GM10266 (cell line): Measurements from ENCODE around the gene HAX1.

Source experiments
- DNase-seq: peaks from one replicate; pipeline ENCODE4 v3.0.0; 2012; ENCODE audit errors: extremely low spot score
- CTCF ChIP-seq: IDR thresholded peaks from 2 replicates; pipeline ENCODE4 v1.5.1; 2012; ENCODE audit warnings: mild to moderate bottlenecking, low read depth; ENCODE audit not compliant: control insufficient read depth, insufficient read depth; ENCODE audit errors: missing control alignments

Gene HAX1

GRCh38 chr1:154324669-154325582, 52.5 kb downstream of the HAX1 start, which contains the start of gene ATP8B2:
TSS of gene ATP8B2 (plus strand) at chr1:154325525. CDS start at chr1:154328142, 2,617 bp downstream.
- peak; percentile 89 for DNase-seq
- peak; percentile 90 for TF ChIP-seq CTCF
